Heart left ventricle (tissue), 16 donors: Measurements from ENCODE around the gene C10orf143. TPM values are rescaled to one million over a fixed set of nuclear protein-coding genes. Genes with fewer than 3 reads are reported as not detected.

ENCODE experiments used
- ATAC-seq, 4 donors: fragments of 200-7000 bp; cut with Tn5 transposase; one replicate each; pipeline ENCODE4 v1.9.1; 2020 to 2022; ENCODE audit warnings: moderate library complexity in 4 of 4, mild to moderate bottlenecking in 3 of 4, moderate number of reproducible peaks in 1 of 4
- DNase-seq, 5 donors: peaks; one replicate each; pipeline ENCODE4 v3.0.0-alpha.2; 2020
- H3K27ac ChIP-seq, 12 donors: fragments of 200-600 bp; sonication (generic) in 4 of 12; one replicate each; pipeline versions ENCODE4 v1.5.0 to v1.8.0; 2016 to 2022; ENCODE audit warnings: mild to moderate bottlenecking in 2 of 12
- H3K27me3 ChIP-seq, 9 donors: fragments of 200-600 bp; sonication (generic) in 2 of 9; one replicate each; pipeline versions ENCODE4 v1.5.1 to v1.8.0; 2016 to 2022; ENCODE audit warnings: mild to moderate bottlenecking in 3 of 9
- H3K36me3 ChIP-seq, 9 donors: fragments of 200-600 bp; sonication (generic) in 2 of 9; one replicate each; pipeline versions ENCODE4 v1.5.0 to v1.8.0; 2018 to 2022; ENCODE audit warnings: mild to moderate bottlenecking in 2 of 9
- H3K4me1 ChIP-seq, 12 donors: fragments of 200-600 bp; sonication (generic) in 4 of 12; one replicate each; pipeline versions ENCODE4 v1.5.0 to v1.8.0; 2016 to 2022; ENCODE audit warnings: mild to moderate bottlenecking in 3 of 12
- H3K4me3 ChIP-seq, 12 donors: fragments of 200-600 bp; sonication (generic) in 4 of 12; one replicate each; pipeline versions ENCODE4 v1.5.0 to v1.8.0; 2017 to 2022; ENCODE audit warnings: mild to moderate bottlenecking in 9 of 12, moderate library complexity in 4 of 12
- H3K9me3 ChIP-seq, 12 donors: fragments of 200-600 bp; sonication (generic) in 4 of 12; one replicate each; pipeline versions ENCODE4 v1.5.0 to v1.8.0; 2016 to 2022; ENCODE audit warnings: mild to moderate bottlenecking in 1 of 12
- CTCF ChIP-seq, 12 donors: fragments of 200-600 bp; sonication (generic) in 4 of 12; IDR thresholded peaks; one replicate each; pipeline versions ENCODE4 v1.5.0 to v1.8.0; 2018 to 2022; ENCODE audit warnings: antibody characterized with exemption in 12 of 12, mild to moderate bottlenecking in 5 of 12
- POLR2A ChIP-seq, 2 donors: fragments of 450-650 bp; IDR thresholded peaks; one replicate each; pipeline ENCODE4 v1.6.1; 2017; ENCODE audit warnings: antibody characterized with exemption in 2 of 2, mild to moderate bottlenecking in 2 of 2, moderate library complexity in 2 of 2
- WGBS, 4 donors: extraction: QIAGEN DNeasy Blood & Tissue Kit in 2 of 4; methylation state at CpG; one replicate each; pipeline versions ENCODE4 v1.1.5 to v1.1.7; 2013 to 2018; 5-methylcytosine and 5-hydroxymethylcytosine counted together
- intact Hi-C, 10 donors: fragments of 100-400 bp; cut with DNase I; formaldehyde crosslinking; loops; one replicate each; pipeline versions ENCODE4 v1.11.1 to v1.14.2; 2022
- polyA plus RNA-seq, 2 donors: library from polyadenylated mRNA; stranded (reverse); fragments of 200-250 nt; gene quantifications; one replicate each; pipeline ENCODE4 v1.2.3, GENCODE V29; 2013
- total RNA-seq, 9 donors: library from RNA; depleted of rRNA in 2 of 9; stranded (reverse); fragments of >200 nt in 2 of 9; fragmentation: NEBNext Ultra II Directional in 3 of 9; extraction: Animal tissue kit (Norgen Biotek cat#: 25700) in 3 of 9; gene quantifications; one replicate each; pipeline versions ENCODE4 v1.1.0 to v1.2.4, GENCODE V29; 2016 to 2023
- donor health status: ischemic (EF 13 %, LVEDD 7.1; RV severe dilation, severe dysfunction).
- donor health status: healthy with polysubstance abuse.
- donor health status: DM: no; HTN: yes; CAD: no.
- donor health status: DM: no; HTN: no; CAD: no.
- donor health status: ischemic (EF 25% LVEDD 6.9; RV normal size, moderate dysfunction).
- donor health status: ischemic (EF 25% LVEDD 5.7; RV mildly dilated, moderate dysfunction).
- donor health status: healthy.
- donor health status: DM: yes; HTN: yes; CAD: no.
- donor health status: ischemic (EF 35%, LVEDD 5.7; RV mildly dilated, moderate dysfunction).
- donor health status: nonischemic (EF 11% LVEDD 7.7; RV severe dilation, severe dysfunction).
- donor health status: DM: yes; HTN: yes; CAD: no.
- donor health status: PGD.
- donor health status: ischemic (EF 29% LVEDD 5.4; RV normal size, mild dysfunction).
- donor health status: nonischemic (EF 23%, LVEDD 6.1; RV moderate dilation, normal function).

Gene C10orf143
- total and polyA plus RNA-seq, 11 donors, result 0.32 to 3.7 (median 1.6) TPM; not detected in 1

GRCh38 chr10:130044067-130045061 lies 66.3 kb downstream of the C10orf143 start:
- H3K4me1 ChIP-seq, result no peaks in the 10 kb centered on the region
- peaks cover 0 to 53% (median 3%) of the 10 kb centered on the region in 9 donors for H3K27me3 ChIP-seq
- TF ChIP-seq POLR2A (IDR thresholded peaks at IDR 0.05) (no peak), CTCF (IDR thresholded peaks at IDR 0.05) (no peak)
- no peaks in the 10 kb centered on the region for H3K9me3 ChIP-seq
- ATAC-seq, result no peak
- H3K36me3 ChIP-seq, result no peaks in the 10 kb centered on the region
- 68 to 74% (median 71%) methylated on average over 17 of the region's 17 CpGs for WGBS, 4 donors
- intact Hi-C loops, result no loop called here
- peak in 1 of 5 donors; percentile 2 for DNase-seq
- no peak overlapping the region for H3K27ac ChIP-seq
- no peak overlapping the region for H3K4me3 ChIP-seq

GRCh38 chr10:130043491-130043890 lies 67.1 kb downstream of the C10orf143 start:
- Histone ChIP-seq H3K36me3 (no peaks in the 10 kb centered on the region), H3K27me3 (peaks cover 0 to 53% (median 3%) of the 10 kb centered on the region in 9 donors), H3K4me1 (no peaks in the 10 kb centered on the region), H3K4me3 (no peak overlapping the region), H3K27ac (no peak overlapping the region), H3K9me3 (no peaks in the 10 kb centered on the region)
- ATAC-seq (no peak), DNase-seq (peak in 1 of 5 donors; percentile 1)
- TF ChIP-seq POLR2A (IDR thresholded peaks at IDR 0.05) (no peak), CTCF (IDR thresholded peaks at IDR 0.05) (no peak)
- 65 to 73% (median 68%) methylated on average over 6 to 8 of the region's 8 CpGs for WGBS, 4 donors
- intact Hi-C loops, result no loop called here

- Histone ChIP-seq H3K4me1 (no peaks in the 10 kb centered on the region), H3K27me3 (peaks cover 0 to 45% (median 3%) of the 10 kb centered on the region in 9 donors), H3K4me3 (no peak overlapping the region), H3K27ac (no peak overlapping the region), H3K36me3 (no peaks in the 10 kb centered on the region), H3K9me3 (no peaks in the 10 kb centered on the region)
- DNase-seq, result no peak
- ATAC-seq, result no peak
- intact Hi-C loops, result no loop called here
- TF ChIP-seq CTCF (IDR thresholded peaks at IDR 0.05), result no peak
- no peak for TF ChIP-seq POLR2A (IDR thresholded peaks at IDR 0.05)
- 47 to 59% (median 53%) methylated on average over 14 of the region's 14 CpGs for WGBS, 4 donors
Observed at GRCh38 chr10:130042381-130042780, 68.2 kb downstream of the C10orf143 start.
